ENCODE measurements around the gene TTYH3. TPM values are rescaled to one million over a fixed set of nuclear protein-coding genes. Genes with fewer than 3 reads are reported as not detected.

TTYH3 gene
- total and polyA plus RNA-seq, 2 of the 13 experiments (the other 11 are each of a cell fraction or from before 2014, with no cell fraction given), result 26.3 to 50.0 TPM

DNA sequence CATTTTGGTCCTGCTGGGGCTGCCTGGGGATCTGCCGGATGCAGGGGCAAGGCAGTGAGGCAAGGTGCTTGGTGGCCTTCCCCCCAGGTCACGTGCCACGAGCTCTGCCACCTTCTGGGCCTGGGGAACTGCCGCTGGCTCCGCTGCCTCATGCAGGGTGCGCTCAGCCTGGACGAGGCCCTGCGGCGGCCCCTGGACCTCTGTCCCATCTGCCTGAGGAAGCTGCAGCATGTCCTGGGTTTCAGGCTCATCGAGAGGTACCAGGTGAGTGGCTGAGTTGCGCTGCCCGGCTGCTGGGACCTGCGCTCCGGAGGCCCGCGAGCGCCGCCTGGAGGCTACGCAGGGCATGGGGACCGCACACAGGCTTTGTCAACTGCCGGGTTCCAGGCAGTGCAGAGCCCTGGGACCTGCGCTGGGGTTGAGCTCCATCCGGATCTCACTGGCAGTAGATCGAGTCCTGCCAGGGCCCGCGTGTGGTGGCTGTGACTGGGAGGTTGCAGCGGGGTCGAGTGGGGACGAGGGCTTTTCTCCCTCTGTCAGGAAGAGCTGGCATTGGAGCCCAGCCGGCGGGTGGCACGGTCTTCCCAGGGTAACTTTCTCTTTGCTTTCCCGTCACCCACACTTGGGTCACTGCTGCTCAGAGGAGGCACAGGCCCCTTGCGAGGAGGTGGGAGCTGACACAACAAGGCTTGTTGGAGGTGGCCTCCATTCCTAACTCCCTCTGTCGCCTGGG is 77.9 kb downstream of the TTYH3 start (continued):
- peak; percentile 93; the same call in 1 of the 2 replicates for TF ChIP-seq ZNF567 (CRISPR knock-in tag; IDR thresholded peaks at IDR 0.05; ENCODE audit: borderline replicate concordance)
- no peak for TF ChIP-seq ZNF724P (CRISPR knock-in tag; IDR thresholded peaks at IDR 0.05; ENCODE audit: borderline replicate concordance)
- peak; percentile 68; the same call in 1 of the 2 replicates for TF ChIP-seq ZNF331 (CRISPR knock-in tag; IDR thresholded peaks at IDR 0.05)
- TF ChIP-seq SMAD3 (CRISPR knock-in tag; IDR thresholded peaks at IDR 0.05), result peak; percentile 58; the same call in 1 of the 2 replicates
- no peak for TF ChIP-seq ZNF607 (CRISPR knock-in tag; IDR thresholded peaks at IDR 0.05; ENCODE audit: borderline replicate concordance)
- TF ChIP-seq ERF (CRISPR knock-in tag; IDR thresholded peaks at IDR 0.05), result 0 out of 2 replicates have a peak, but pooled peaks have one; percentile 71
- TF ChIP-seq, protein P1, sequence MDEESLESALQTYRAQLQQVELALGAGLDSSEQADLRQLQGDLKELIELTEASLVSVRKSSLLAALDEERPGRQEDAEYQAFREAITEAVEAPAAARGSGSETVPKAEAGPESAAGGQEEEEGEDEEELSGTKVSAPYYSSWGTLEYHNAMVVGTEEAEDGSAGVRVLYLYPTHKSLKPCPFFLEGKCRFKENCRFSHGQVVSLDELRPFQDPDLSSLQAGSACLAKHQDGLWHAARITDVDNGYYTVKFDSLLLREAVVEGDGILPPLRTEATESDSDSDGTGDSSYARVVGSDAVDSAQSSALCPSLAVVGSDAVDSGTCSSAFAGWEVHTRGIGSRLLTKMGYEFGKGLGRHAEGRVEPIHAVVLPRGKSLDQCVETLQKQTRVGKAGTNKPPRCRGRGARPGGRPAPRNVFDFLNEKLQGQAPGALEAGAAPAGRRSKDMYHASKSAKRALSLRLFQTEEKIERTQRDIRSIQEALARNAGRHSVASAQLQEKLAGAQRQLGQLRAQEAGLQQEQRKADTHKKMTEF (CRISPR knock-in tag; IDR thresholded peaks at IDR 0.05), result 0 out of 2 replicates have a peak, but pooled peaks have one; percentile 26
- TF ChIP-seq, protein P2, sequence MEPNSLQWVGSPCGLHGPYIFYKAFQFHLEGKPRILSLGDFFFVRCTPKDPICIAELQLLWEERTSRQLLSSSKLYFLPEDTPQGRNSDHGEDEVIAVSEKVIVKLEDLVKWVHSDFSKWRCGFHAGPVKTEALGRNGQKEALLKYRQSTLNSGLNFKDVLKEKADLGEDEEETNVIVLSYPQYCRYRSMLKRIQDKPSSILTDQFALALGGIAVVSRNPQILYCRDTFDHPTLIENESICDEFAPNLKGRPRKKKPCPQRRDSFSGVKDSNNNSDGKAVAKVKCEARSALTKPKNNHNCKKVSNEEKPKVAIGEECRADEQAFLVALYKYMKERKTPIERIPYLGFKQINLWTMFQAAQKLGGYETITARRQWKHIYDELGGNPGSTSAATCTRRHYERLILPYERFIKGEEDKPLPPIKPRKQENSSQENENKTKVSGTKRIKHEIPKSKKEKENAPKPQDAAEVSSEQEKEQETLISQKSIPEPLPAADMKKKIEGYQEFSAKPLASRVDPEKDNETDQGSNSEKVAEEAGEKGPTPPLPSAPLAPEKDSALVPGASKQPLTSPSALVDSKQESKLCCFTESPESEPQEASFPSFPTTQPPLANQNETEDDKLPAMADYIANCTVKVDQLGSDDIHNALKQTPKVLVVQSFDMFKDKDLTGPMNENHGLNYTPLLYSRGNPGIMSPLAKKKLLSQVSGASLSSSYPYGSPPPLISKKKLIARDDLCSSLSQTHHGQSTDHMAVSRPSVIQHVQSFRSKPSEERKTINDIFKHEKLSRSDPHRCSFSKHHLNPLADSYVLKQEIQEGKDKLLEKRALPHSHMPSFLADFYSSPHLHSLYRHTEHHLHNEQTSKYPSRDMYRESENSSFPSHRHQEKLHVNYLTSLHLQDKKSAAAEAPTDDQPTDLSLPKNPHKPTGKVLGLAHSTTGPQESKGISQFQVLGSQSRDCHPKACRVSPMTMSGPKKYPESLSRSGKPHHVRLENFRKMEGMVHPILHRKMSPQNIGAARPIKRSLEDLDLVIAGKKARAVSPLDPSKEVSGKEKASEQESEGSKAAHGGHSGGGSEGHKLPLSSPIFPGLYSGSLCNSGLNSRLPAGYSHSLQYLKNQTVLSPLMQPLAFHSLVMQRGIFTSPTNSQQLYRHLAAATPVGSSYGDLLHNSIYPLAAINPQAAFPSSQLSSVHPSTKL (CRISPR knock-in tag; IDR thresholded peaks at IDR 0.05), result 0 out of 2 replicates have a peak, but pooled peaks have one; percentile 24
- TF ChIP-seq NR1H2 (CRISPR knock-in tag; IDR thresholded peaks at IDR 0.05; ENCODE audit: borderline replicate concordance, low read depth), result 0 out of 2 replicates have a peak, but pooled peaks have one; percentile 12
- TF ChIP-seq ZNF205 (CRISPR knock-in tag; IDR thresholded peaks at IDR 0.05), result 0 out of 2 replicates have a peak, but pooled peaks have one; percentile 46
- TF ChIP-seq PHF8 (CRISPR knock-in tag; IDR thresholded peaks at IDR 0.05), result peak; percentile 41; the same call in 1 of the 2 replicates
- 0 out of 2 replicates have a peak, but pooled peaks have one; percentile 49 for TF ChIP-seq ARNTL (CRISPR knock-in tag; IDR thresholded peaks at IDR 0.05)
- TF ChIP-seq FOSL2 (CRISPR knock-in tag; IDR thresholded peaks at IDR 0.05), result peak; percentile 29; the same call in 1 of the 2 replicates
- TF ChIP-seq, protein P3, sequence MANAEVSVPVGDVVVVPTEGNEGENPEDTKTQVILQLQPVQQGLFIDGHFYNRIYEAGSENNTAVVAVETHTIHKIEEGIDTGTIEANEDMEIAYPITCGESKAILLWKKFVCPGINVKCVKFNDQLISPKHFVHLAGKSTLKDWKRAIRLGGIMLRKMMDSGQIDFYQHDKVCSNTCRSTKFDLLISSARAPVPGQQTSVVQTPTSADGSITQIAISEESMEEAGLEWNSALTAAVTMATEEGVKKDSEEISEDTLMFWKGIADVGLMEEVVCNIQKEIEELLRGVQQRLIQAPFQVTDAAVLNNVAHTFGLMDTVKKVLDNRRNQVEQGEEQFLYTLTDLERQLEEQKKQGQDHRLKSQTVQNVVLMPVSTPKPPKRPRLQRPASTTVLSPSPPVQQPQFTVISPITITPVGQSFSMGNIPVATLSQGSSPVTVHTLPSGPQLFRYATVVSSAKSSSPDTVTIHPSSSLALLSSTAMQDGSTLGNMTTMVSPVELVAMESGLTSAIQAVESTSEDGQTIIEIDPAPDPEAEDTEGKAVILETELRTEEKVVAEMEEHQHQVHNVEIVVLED (CRISPR knock-in tag; IDR thresholded peaks at IDR 0.05; ENCODE audit: borderline replicate concordance), result 0 out of 2 replicates have a peak, but pooled peaks have one; percentile 28
- TF ChIP-seq PHF21A (CRISPR knock-in tag; IDR thresholded peaks at IDR 0.05), result peak; percentile 58; the same call in 1 of the 2 replicates
- TF ChIP-seq GLI4 (CRISPR knock-in tag; IDR thresholded peaks at IDR 0.05; ENCODE audit: borderline replicate concordance), result no peak
- TF ChIP-seq ZNF614 (CRISPR knock-in tag; IDR thresholded peaks at IDR 0.05; ENCODE audit: borderline replicate concordance), result peak; percentile 20; the same call in 1 of the 2 replicates
- no peak for TF ChIP-seq ZMYM4 (CRISPR knock-in tag; IDR thresholded peaks at IDR 0.05)
- TF ChIP-seq TMF1 (CRISPR knock-in tag; IDR thresholded peaks at IDR 0.05; ENCODE audit: low read depth), result 0 out of 2 replicates have a peak, but pooled peaks have one; percentile 48
- TF ChIP-seq SRSF4 (IDR thresholded peaks at IDR 0.05; ENCODE audit: low read depth, low read length, poor library complexity, severe bottlenecking), result no peak
- peak; percentile 35; the same call in 1 of the 2 replicates for TF ChIP-seq ZNF598 (CRISPR knock-in tag; IDR thresholded peaks at IDR 0.05; ENCODE audit: borderline replicate concordance)
- peak; percentile 31; the same call in 1 of the 2 replicates for TF ChIP-seq CEBPG (CRISPR knock-in tag; IDR thresholded peaks at IDR 0.05)
- TF ChIP-seq ZNF792 (CRISPR knock-in tag; IDR thresholded peaks at IDR 0.05), result 0 out of 2 replicates have a peak, but pooled peaks have one; percentile 44

All from HepG2 (cell line).